ENCODE results near the gene LLGL2. TPM values are rescaled to one million over a fixed set of nuclear protein-coding genes. Genes with fewer than 3 reads are reported as not detected.

The LLGL2 gene
- total RNA-seq, 4 donors from 2014 or later: 57.3 to 96.0 (median 79.6) TPM

DNA sequence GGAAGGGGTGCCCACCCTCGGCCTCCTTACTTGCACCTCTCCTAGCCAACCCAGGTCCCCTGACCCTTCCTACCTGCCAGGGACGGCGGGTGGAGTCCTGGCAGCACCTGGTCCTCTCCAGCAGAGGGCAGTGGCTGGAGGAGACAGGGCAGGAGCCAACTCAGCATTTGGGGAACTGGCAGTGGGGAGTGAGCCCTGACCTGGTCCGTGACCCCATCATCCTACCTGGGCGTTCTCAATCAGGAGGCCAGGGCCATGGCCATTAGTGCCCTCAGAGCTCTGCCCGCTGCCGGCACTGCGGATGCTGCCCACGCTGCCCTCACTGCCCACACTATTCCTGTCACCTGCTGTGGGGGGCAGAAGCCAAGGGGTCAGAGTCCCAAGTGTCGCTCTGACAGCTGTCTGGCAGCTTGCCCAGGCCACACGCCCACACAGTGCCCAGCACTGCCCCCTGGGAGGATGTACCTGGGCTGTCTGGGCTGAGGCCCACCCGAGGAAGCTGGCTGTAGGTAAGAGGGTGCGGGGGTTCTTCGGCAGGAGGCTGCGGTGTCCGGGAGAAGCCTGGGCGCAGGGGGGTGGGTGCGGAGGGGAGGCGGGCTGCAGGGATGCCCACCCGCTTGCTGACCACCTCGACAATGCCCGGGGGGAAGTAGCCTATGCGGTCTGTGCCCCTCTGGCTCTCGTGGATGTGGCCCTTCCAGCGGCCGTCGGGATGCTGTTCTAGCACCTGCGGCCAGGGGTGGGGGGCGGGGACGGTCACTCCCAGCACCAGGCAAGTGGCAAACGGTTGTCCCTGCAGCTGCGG, 20.9 kb upstream of the LLGL2 start:
- 75 to 86% methylated on average over 23 to 28 of the region's 32 CpGs for WGBS, 2 donors
- no peak for TF ChIP-seq POLR2A (IDR thresholded peaks at IDR 0.05)
- TF ChIP-seq CTCF (IDR thresholded peaks at IDR 0.05): peak in 1 of 3 donors; percentile 11
- intact Hi-C loops (cut with DNase I; ENCODE audit: low total_unique reads): no loop called here
- no peak overlapping the region for H3K4me3 ChIP-seq (ENCODE audit: low read depth, poor library complexity, severe bottlenecking)
- no peak for DNase-seq (ENCODE audit: low spot score in 2 of 2)

DNA sequence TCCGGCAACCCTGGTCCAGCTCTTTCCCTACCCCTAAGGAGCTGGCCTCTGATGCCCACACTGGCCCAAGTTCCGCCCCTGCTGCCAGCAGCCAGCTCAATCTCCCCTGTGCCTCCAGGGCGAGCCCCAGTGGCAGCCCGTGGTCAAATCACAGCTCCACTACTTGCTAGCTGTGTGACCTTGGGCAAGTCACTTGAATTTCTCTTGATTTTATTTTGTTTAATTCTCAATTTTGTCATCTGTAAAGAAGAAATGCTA, 20.4 kb upstream of the LLGL2 start:
- H3K4me3 ChIP-seq (ENCODE audit: low read depth, poor library complexity, severe bottlenecking): no peak overlapping the region
- intact Hi-C loops (cut with DNase I; ENCODE audit: low total_unique reads): no loop called here
- 86 to 89% methylated on average over 4 of the region's 4 CpGs for WGBS, 2 donors
- TF ChIP-seq CTCF (IDR thresholded peaks at IDR 0.05) (no peak), POLR2A (IDR thresholded peaks at IDR 0.05) (no peak)
- DNase-seq (ENCODE audit: low spot score in 2 of 2): no peak

- 91 to 92% methylated on average over 15 of the region's 15 CpGs for WGBS, 2 donors
Observed at GRCh38 chr17:75505640-75506039, 19.9 kb upstream of the LLGL2 start.

DNA sequence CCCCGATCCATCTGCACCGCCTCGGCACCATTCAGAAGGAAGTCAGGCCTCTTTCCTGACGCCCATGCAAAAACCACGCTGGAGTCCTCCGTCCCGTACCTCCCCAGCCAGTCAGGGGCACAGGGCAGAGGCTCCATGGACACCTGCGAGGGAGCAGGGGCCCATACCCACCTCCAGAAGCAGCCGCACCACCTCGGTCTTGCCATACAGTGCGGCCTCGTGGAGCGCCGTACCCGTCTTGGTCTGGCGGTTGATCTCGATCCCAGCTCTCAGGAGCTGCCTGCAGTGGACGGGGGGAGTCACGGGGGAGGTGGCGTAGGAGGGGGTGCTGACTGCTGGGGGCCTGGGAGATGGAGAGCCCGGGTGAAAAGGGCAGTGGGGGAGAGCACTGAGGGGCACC, 19.4 kb upstream of the LLGL2 start:
- H3K4me3 ChIP-seq (ENCODE audit: low read depth, poor library complexity, severe bottlenecking): no peak overlapping the region
- WGBS, 2 donors: 94% methylated on average over 19 to 21 of the region's 21 CpGs
- intact Hi-C loops (cut with DNase I; ENCODE audit: low total_unique reads): no loop called here
- TF ChIP-seq POLR2A (IDR thresholded peaks at IDR 0.05) (no peak), CTCF (IDR thresholded peaks at IDR 0.05) (no peak)
- DNase-seq (ENCODE audit: low spot score in 2 of 2): no peak

More at GRCh38 chr17:75505640-75506039, 19.9 kb upstream of the LLGL2 start:
- intact Hi-C loops (cut with DNase I; ENCODE audit: low total_unique reads): no loop called here
- no peak overlapping the region for H3K4me3 ChIP-seq (ENCODE audit: low read depth, poor library complexity, severe bottlenecking)
- TF ChIP-seq CTCF (IDR thresholded peaks at IDR 0.05) (no peak), POLR2A (IDR thresholded peaks at IDR 0.05) (no peak)
- no peak for DNase-seq (ENCODE audit: low spot score in 2 of 2)

- no peak overlapping the region for H3K4me3 ChIP-seq (ENCODE audit: low read depth, poor library complexity, severe bottlenecking)
- intact Hi-C loops (cut with DNase I; ENCODE audit: low total_unique reads): no loop called here
- no peak for DNase-seq (ENCODE audit: low spot score in 2 of 2)
- 88 to 90% methylated on average over 17 to 20 of the region's 20 CpGs for WGBS, 2 donors
- no peak for TF ChIP-seq POLR2A (IDR thresholded peaks at IDR 0.05)
- no peak for TF ChIP-seq CTCF (IDR thresholded peaks at IDR 0.05)
Observed at GRCh38 chr17:75506888-75507287, 18.6 kb upstream of the LLGL2 start.
